PC-3 (cell line): ENCODE results near the gene KSR2. TPM values are rescaled to one million over a fixed set of nuclear protein-coding genes. Genes with fewer than 3 reads are reported as not detected.

Experiments
- ATAC-seq: fragments of 200-7000 bp; cut with Tn5 transposase; 2 replicates; pipeline ENCODE4 v1.9.1; 2020; ENCODE audit warnings: mild to moderate bottlenecking, moderate library complexity
- BruUV-seq: library from RNA; stranded (reverse); fragments of 400-500 nt; replicated peaks from 2 replicates; lab custom pipeline; 2021; lab: Mats Ljungman, UMichigan
- CTCF ChIA-PET: fragments of 300-600 bp; sonication (Branson Sonifier 250); formaldehyde crosslinking; loops from one replicate; lab custom pipeline; 2022; ENCODE audit warnings: antibody characterized with exemption; lab: Charles Lee
- POLR2A ChIA-PET: fragments of 300-600 bp; sonication (Branson Sonifier 250); formaldehyde crosslinking; loops from one replicate; lab custom pipeline; 2022; ENCODE audit warnings: antibody characterized with exemption; ENCODE audit not compliant: unreplicated experiment; lab: Charles Lee
- DNase-seq: peaks from one replicate; pipeline ENCODE4 v3.0.0-alpha.2; 2015
- H2AFZ ChIP-seq: fragments of 300-600 bp; sonication (generic); 2 replicates; pipeline ENCODE4 v1.6.0; 2016; ENCODE audit warnings: antibody characterized with exemption, low read length
- H3F3A ChIP-seq: fragments of 300-600 bp; sonication (generic); one replicate; pipeline ENCODE4 v1.6.0; 2017; ENCODE audit warnings: antibody characterized with exemption, low read length, control low read depth, mild to moderate bottlenecking; ENCODE audit not compliant: unreplicated experiment
- H3K27ac ChIP-seq: fragments of 300-600 bp; sonication (generic); 2 replicates; pipeline ENCODE4 v1.5.1; 2016; ENCODE audit warnings: mild to moderate bottlenecking, low read length
- H3K27me3 ChIP-seq: fragments of 300-600 bp; sonication (generic); 2 replicates; pipeline ENCODE4 v1.6.1; 2016; ENCODE audit warnings: low read length, mixed read lengths
- H3K36me3 ChIP-seq: fragments of 300-600 bp; sonication (generic); 2 replicates; pipeline ENCODE4 v1.6.1; 2016; ENCODE audit warnings: low read depth, mixed run types, low read length, mixed read lengths
- H3K4me1 ChIP-seq: fragments of 300-600 bp; sonication (generic); 2 replicates; pipeline ENCODE4 v1.5.1; 2016; ENCODE audit warnings: low read length; ENCODE audit not compliant: insufficient read depth
- H3K4me2 ChIP-seq: fragments of 300-600 bp; sonication (generic); 2 replicates; pipeline ENCODE4 v1.6.0; 2016; ENCODE audit warnings: low read length
- H3K4me3 ChIP-seq: fragments of 300-600 bp; sonication (generic); 2 replicates; pipeline ENCODE4 v1.5.1; 2016; ENCODE audit warnings: mild to moderate bottlenecking, low read length, mixed read lengths
- H3K79me2 ChIP-seq: fragments of 300-600 bp; sonication (generic); 2 replicates; pipeline ENCODE4 v1.6.1; 2017; ENCODE audit warnings: low read length, mixed read lengths
- H3K9ac ChIP-seq: fragments of 300-600 bp; sonication (generic); 2 replicates; pipeline ENCODE4 v1.6.0; 2016; ENCODE audit warnings: mild to moderate bottlenecking, low read length
- H3K9me2 ChIP-seq: fragments of 300-600 bp; sonication (generic); replicated peaks from 2 replicates; pipeline ENCODE4 v1.6.1; 2016; ENCODE audit warnings: mixed run types, low read length, mixed read lengths
- H3K9me3 ChIP-seq: fragments of 300-600 bp; sonication (generic); 2 replicates; pipeline ENCODE4 v1.6.1; 2016; ENCODE audit warnings: low read length, mixed read lengths
- H4K20me1 ChIP-seq: fragments of 300-600 bp; sonication (generic); 2 replicates; pipeline ENCODE4 v1.6.1; 2016; ENCODE audit warnings: low read length, mixed read lengths
- CTCF ChIP-seq: fragments of 300-600 bp; sonication (generic); conservative IDR thresholded peaks from 2 replicates; pipeline ENCODE4 v1.5.1; 2017; ENCODE audit warnings: antibody characterized with exemption, low read depth, mild to moderate bottlenecking, low read length
- EZH2 ChIP-seq: fragments of 300-600 bp; sonication (generic); IDR thresholded peaks from one replicate; pipeline ENCODE4 v1.6.1; 2017; ENCODE audit warnings: antibody characterized with exemption, mild to moderate bottlenecking, low read length; ENCODE audit not compliant: unreplicated experiment
- EZH2phosphoT487 ChIP-seq: fragments of 300-600 bp; sonication (generic); IDR thresholded peaks from 2 replicates; pipeline ENCODE4 v1.6.1; 2018; ENCODE audit warnings: mild to moderate bottlenecking, antibody characterized with exemption, low read length, borderline replicate concordance
- intact Hi-C: fragments of 100-400 bp; cut with micrococcal nuclease; formaldehyde crosslinking; loops from 2 replicates; pipeline ENCODE4 v1.9.0; 2023
- total RNA-seq: library from RNA; depleted of rRNA; stranded (reverse); fragments of >200 nt; gene quantifications from 2 replicates; pipeline ENCODE4 v1.2.3, GENCODE V29; 2014

Gene KSR2
- total RNA-seq, 1 experiment from 2014 or later, result 0.80 TPM

- Histone ChIP-seq H3K27me3 (no peaks in the 10 kb centered on the region), H3K9ac (no peak overlapping the region), H2AFZ (no peak overlapping the region), H3F3A (no peaks in the 10 kb centered on the region), H3K4me2 (no peak overlapping the region), H4K20me1 (no peaks in the 10 kb centered on the region), H3K36me3 (no peaks in the 10 kb centered on the region), H3K9me2 (no peaks in the 10 kb centered on the region), H3K79me2 (no peaks in the 10 kb centered on the region), H3K4me3 (no peak overlapping the region), H3K9me3 (no peaks in the 10 kb centered on the region), H3K27ac (no peak overlapping the region), H3K4me1 (no peaks in the 10 kb centered on the region)
- POLR2A ChIA-PET, result no interaction called here
- intact Hi-C loops, result no loop called here
- BruUV-seq, result no TSS peak
- DNase-seq, result no peak
- ATAC-seq, result no peak
- TF ChIP-seq CTCF (no peak), EZH2 (no peak), EZH2phosphoT487 (no peak)
- CTCF ChIA-PET, result no interaction called here
These were observed 394.1 kb downstream of the KSR2 start for GRCh38 chr12:117574655-117575054.

GRCh38 chr12:117572755-117573154, 396.0 kb downstream of the KSR2 start:
- TF ChIP-seq EZH2phosphoT487 (no peak), CTCF (no peak)
- H3F3A ChIP-seq, result no peaks in the 10 kb centered on the region
- no peak overlapping the region for H3K4me2 ChIP-seq
- no peak overlapping the region for H2AFZ ChIP-seq
- no peak overlapping the region for H3K4me3 ChIP-seq
- H3K9me3 ChIP-seq, result no peaks in the 10 kb centered on the region
- H4K20me1 ChIP-seq, result no peaks in the 10 kb centered on the region
- ChIA-PET CTCF (no interaction called here), POLR2A (no interaction called here)
- no peak for DNase-seq
- no TSS peak for BruUV-seq
- no peak overlapping the region for H3K9ac ChIP-seq
- H3K27ac ChIP-seq, result no peak overlapping the region
- no peaks in the 10 kb centered on the region for H3K79me2 ChIP-seq
- no peak for ATAC-seq
- H3K4me1 ChIP-seq, result no peaks in the 10 kb centered on the region
- intact Hi-C loops, result no loop called here
- no peaks in the 10 kb centered on the region for H3K9me2 ChIP-seq
- no peaks in the 10 kb centered on the region for H3K36me3 ChIP-seq
- no peaks in the 10 kb centered on the region for H3K27me3 ChIP-seq

- H3K4me3 ChIP-seq, result no peak overlapping the region
- no peak overlapping the region for H3K27ac ChIP-seq
- intact Hi-C loops, result no loop called here
- no peak for ATAC-seq
- no peak overlapping the region for H3K4me2 ChIP-seq
- DNase-seq, result no peak
- H3K36me3 ChIP-seq, result no peaks in the 10 kb centered on the region
- ChIA-PET CTCF (no interaction called here), POLR2A (no interaction called here)
- H3K4me1 ChIP-seq, result no peaks in the 10 kb centered on the region
- TF ChIP-seq EZH2 (no peak), EZH2phosphoT487 (no peak), CTCF (no peak)
- H3K27me3 ChIP-seq, result no peaks in the 10 kb centered on the region
- no TSS peak for BruUV-seq
- H3K9me2 ChIP-seq, result no peaks in the 10 kb centered on the region
- H3F3A ChIP-seq, result no peaks in the 10 kb centered on the region
- H3K79me2 ChIP-seq, result no peaks in the 10 kb centered on the region
- H3K9ac ChIP-seq, result no peak overlapping the region
- no peak overlapping the region for H2AFZ ChIP-seq
- H4K20me1 ChIP-seq, result no peaks in the 10 kb centered on the region
- H3K9me3 ChIP-seq, result no peaks in the 10 kb centered on the region
These were observed 397.5 kb downstream of the KSR2 start for GRCh38 chr12:117571321-117571720.
